Measurements from ENCODE around the gene ASB18.

Gene ASB18

DNA sequence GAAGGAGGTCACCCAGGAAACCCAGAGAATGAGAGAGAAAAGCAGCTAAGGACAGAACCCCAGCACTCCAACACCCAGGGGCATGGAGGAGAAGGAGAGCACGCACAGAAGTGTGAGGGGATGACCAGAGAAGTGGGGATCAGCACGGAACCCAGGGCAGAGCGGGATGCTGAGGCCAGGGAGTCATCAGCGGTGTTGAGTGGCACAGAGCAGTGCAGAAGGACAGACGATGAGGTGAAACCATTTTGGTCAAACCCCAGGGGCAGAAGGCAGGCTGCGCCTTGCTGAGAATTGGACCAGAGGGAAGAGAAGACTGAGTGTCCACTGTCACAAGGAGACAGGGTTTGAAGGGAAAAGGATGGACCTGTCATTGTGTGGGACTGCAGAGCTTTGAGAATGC, 23.4 kb upstream of the ASB18 start:
- Histone ChIP-seq H3K27ac (no peak overlapping the region), H3K4me2 (ENCODE audit: low read length) (no peak overlapping the region), H3K36me3 (ENCODE audit: control insufficient read depth, insufficient read depth, low read length) (no peaks in the 10 kb centered on the region), H3K9ac (no peak overlapping the region), H3K27me3 (ENCODE audit: control insufficient read depth, insufficient read depth, low read length) (no peaks in the 10 kb centered on the region), H3K4me1 (no peaks in the 10 kb centered on the region), H2AFZ (no peak overlapping the region), H3K9me3 (ENCODE audit: control insufficient read depth, low read length) (peaks cover 5% of the 10 kb centered on the region), H3K4me3 (ENCODE audit: low read depth, low read length) (no peak overlapping the region), H3K79me2 (no peaks in the 10 kb centered on the region)
- TF ChIP-seq, protein P1, sequence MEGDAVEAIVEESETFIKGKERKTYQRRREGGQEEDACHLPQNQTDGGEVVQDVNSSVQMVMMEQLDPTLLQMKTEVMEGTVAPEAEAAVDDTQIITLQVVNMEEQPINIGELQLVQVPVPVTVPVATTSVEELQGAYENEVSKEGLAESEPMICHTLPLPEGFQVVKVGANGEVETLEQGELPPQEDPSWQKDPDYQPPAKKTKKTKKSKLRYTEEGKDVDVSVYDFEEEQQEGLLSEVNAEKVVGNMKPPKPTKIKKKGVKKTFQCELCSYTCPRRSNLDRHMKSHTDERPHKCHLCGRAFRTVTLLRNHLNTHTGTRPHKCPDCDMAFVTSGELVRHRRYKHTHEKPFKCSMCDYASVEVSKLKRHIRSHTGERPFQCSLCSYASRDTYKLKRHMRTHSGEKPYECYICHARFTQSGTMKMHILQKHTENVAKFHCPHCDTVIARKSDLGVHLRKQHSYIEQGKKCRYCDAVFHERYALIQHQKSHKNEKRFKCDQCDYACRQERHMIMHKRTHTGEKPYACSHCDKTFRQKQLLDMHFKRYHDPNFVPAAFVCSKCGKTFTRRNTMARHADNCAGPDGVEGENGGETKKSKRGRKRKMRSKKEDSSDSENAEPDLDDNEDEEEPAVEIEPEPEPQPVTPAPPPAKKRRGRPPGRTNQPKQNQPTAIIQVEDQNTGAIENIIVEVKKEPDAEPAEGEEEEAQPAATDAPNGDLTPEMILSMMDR (IDR thresholded peaks at IDR 0.05), result no peak

DNA sequence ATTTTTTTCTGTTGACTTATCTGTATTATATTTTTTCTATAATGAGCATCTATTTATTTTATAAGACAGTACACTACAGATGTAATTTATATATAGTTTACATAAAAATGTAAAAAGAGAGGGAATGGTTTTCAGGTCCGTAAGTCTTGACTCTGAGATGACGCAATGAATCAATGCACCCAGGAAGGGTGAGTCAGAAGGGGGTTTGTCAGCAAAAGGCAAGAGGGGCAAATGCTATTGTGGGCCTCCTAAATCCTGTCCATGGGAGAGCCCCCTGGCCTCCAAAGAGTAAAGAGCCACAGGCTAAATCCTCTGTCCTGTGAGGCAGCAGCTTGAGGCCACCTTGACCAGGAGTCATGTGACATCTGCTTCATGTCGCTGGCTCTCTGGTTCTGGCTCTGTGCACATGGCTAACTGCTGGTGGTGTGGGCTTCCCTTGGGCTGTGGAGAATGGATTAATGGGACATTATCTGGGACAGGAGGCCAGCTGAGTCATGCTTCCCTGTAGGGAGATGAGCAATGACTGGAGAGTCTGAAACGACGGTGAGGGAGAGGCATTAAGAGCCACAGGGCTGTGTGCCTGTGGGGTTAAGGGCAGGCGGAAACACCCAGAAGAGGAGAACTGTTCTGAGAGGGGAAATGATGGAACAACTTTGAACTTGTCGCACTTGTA, 22.8 kb upstream of the ASB18 start:
- H3K4me1 ChIP-seq, result no peaks in the 10 kb centered on the region
- no peak overlapping the region for H3K4me2 ChIP-seq (ENCODE audit: low read length)
- H3K27me3 ChIP-seq (ENCODE audit: control insufficient read depth, insufficient read depth, low read length), result no peaks in the 10 kb centered on the region
- no peak overlapping the region for H2AFZ ChIP-seq
- TF ChIP-seq, protein P1 (IDR thresholded peaks at IDR 0.05), result no peak
- H3K9ac ChIP-seq, result no peak overlapping the region
- H3K36me3 ChIP-seq (ENCODE audit: control insufficient read depth, insufficient read depth, low read length), result no peaks in the 10 kb centered on the region
- no peak overlapping the region for H3K27ac ChIP-seq
- H3K79me2 ChIP-seq, result no peaks in the 10 kb centered on the region
- peaks cover 5% of the 10 kb centered on the region for H3K9me3 ChIP-seq (ENCODE audit: control insufficient read depth, low read length)
- no peak overlapping the region for H3K4me3 ChIP-seq (ENCODE audit: low read depth, low read length)

DNA sequence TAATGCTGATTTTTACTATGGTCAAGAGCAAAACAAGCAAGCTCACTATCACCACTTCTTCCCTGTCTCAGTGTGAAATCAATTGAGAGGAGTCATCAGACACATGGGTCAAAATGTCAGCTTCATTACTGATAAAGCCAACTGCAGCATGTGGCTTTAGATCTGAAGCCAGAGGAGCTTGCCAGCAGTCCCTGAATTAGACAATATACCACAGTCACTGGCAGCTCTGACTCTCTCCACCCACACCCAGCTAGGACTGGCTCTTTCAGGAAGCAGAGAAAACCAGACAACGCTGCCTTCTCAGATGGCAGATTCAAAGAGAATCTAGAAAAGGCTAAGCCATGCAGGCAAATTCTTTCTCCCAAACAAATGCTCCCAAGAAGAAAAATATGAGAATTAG, 20.0 kb upstream of the ASB18 start:
- H3K4me1 ChIP-seq, result no peaks in the 10 kb centered on the region
- no peaks in the 10 kb centered on the region for H3K27me3 ChIP-seq (ENCODE audit: control insufficient read depth, insufficient read depth, low read length)
- H3K4me2 ChIP-seq (ENCODE audit: low read length), result no peak overlapping the region
- H3K9me3 ChIP-seq (ENCODE audit: control insufficient read depth, low read length), result peaks cover 5% of the 10 kb centered on the region
- no peaks in the 10 kb centered on the region for H3K79me2 ChIP-seq
- H3K36me3 ChIP-seq (ENCODE audit: control insufficient read depth, insufficient read depth, low read length), result no peaks in the 10 kb centered on the region
- no peak overlapping the region for H3K27ac ChIP-seq
- no peak overlapping the region for H3K4me3 ChIP-seq (ENCODE audit: low read depth, low read length)
- no peak overlapping the region for H2AFZ ChIP-seq
- H3K9ac ChIP-seq, result no peak overlapping the region
- TF ChIP-seq, protein P1 (IDR thresholded peaks at IDR 0.05), result no peak

DNA sequence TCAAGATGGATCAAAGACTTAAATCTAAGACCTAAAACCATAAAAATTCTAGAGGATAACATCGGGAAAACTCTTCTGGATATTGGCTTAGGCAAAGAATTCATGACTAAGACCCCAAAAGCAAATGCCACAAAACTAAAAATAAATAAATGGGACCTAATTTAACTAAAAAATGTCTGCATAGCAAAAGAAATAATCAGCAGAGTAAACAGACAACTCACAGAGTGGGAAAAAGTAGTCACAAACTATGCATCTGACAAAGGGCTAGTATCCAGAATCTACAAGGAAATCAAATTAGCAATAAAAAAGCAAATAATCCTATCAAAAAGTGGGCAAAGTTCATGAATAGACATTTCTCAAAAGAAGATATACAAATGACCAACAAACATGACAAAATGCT, 18.2 kb upstream of the ASB18 start:
- Histone ChIP-seq H3K36me3 (ENCODE audit: control insufficient read depth, insufficient read depth, low read length) (no peaks in the 10 kb centered on the region), H3K27ac (no peak overlapping the region), H2AFZ (no peak overlapping the region), H3K9ac (no peak overlapping the region), H3K27me3 (ENCODE audit: control insufficient read depth, insufficient read depth, low read length) (no peaks in the 10 kb centered on the region), H3K4me1 (no peaks in the 10 kb centered on the region), H3K9me3 (ENCODE audit: control insufficient read depth, low read length) (peaks cover 5% of the 10 kb centered on the region), H3K4me3 (ENCODE audit: low read depth, low read length) (no peak overlapping the region), H3K79me2 (no peaks in the 10 kb centered on the region), H3K4me2 (ENCODE audit: low read length) (no peak overlapping the region)
- TF ChIP-seq, protein P1 (IDR thresholded peaks at IDR 0.05), result no peak

DNA sequence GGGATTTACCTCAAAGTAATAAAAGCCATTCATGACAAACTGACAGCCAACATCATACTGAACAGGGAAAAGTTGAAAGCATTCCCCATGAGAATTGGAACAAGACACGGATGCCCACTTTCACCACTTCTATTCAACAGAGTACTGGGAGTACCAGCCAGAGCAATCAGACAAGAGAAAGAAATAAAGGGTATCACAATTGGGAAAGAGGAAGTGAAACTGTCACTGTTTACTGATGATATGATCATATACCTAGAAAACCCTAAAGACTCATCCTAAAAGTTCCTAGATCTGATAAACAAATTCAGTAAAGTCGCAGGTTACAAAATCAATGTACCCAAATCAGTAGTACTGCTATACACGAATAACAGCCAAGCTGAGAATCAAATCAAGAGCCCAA, 17.2 kb upstream of the ASB18 start:
- H3K4me1 ChIP-seq, result no peaks in the 10 kb centered on the region
- no peaks in the 10 kb centered on the region for H3K79me2 ChIP-seq
- no peak overlapping the region for H3K9ac ChIP-seq
- peaks cover 5% of the 10 kb centered on the region for H3K9me3 ChIP-seq (ENCODE audit: control insufficient read depth, low read length)
- H3K27ac ChIP-seq, result no peak overlapping the region
- no peaks in the 10 kb centered on the region for H3K27me3 ChIP-seq (ENCODE audit: control insufficient read depth, insufficient read depth, low read length)
- H3K4me2 ChIP-seq (ENCODE audit: low read length), result no peak overlapping the region
- no peak overlapping the region for H3K4me3 ChIP-seq (ENCODE audit: low read depth, low read length)
- TF ChIP-seq, protein P1 (IDR thresholded peaks at IDR 0.05), result no peak
- no peak overlapping the region for H2AFZ ChIP-seq
- no peaks in the 10 kb centered on the region for H3K36me3 ChIP-seq (ENCODE audit: control insufficient read depth, insufficient read depth, low read length)

All from parathyroid adenoma (tissue), 2 donors.